HCT116 (cell line): ENCODE data around the gene FBXO5. TPM values are rescaled to one million over a fixed set of nuclear protein-coding genes. Genes with fewer than 3 reads are reported as not detected.

ENCODE experiments used
- ATAC-seq: fragments of 200-7000 bp; cut with Tn5 transposase; 2 replicates; pipeline ENCODE4 v1.9.1; 2020; ENCODE audit warnings: mild to moderate bottlenecking, moderate library complexity
- BruUV-seq: library from RNA; stranded (reverse); fragments of 400-500 nt; replicated peaks from 2 replicates; lab custom pipeline; 2021; lab: Mats Ljungman, UMichigan
- CTCF ChIA-PET: fragments of 300-600 bp; sonication (Branson Sonifier 250); formaldehyde crosslinking; loops from one replicate; lab custom pipeline; 2021; ENCODE audit warnings: antibody characterized with exemption; lab: Charles Lee
- POLR2A ChIA-PET: fragments of 300-600, 350-600 bp; sonication (Branson Sonifier 250); formaldehyde crosslinking; loops from one replicate; lab custom pipeline; 2021; ENCODE audit warnings: antibody characterized with exemption; lab: Charles Lee
- RAD21 ChIA-PET, 2 experiments: fragments of 300-600 bp; sonication (Branson Sonifier 250); formaldehyde crosslinking; loops; one replicate each; lab custom pipeline; 2023; ENCODE audit warnings: low total read pairs in 2 of 2; ENCODE audit not compliant: uncharacterized antibody in 2 of 2, unreplicated experiment in 2 of 2, low non-redundant PET in 1 of 2; lab: Charles Lee
- DNase-seq: peaks from one replicate; pipeline ENCODE4 v3.0.0-alpha.2; 2010; ENCODE audit warnings: low read depth, low spot score
- H2AFZ ChIP-seq: fragments of 200-600 bp; shearing (Covaris generic), sonication (generic); 2 replicates; pipeline ENCODE4 v1.6.1; 2017; ENCODE audit warnings: low read depth, mixed run types, mixed read lengths, antibody characterized with exemption, low read length; ENCODE audit not compliant: poor library complexity, severe bottlenecking
- H3K27ac ChIP-seq: 2 replicates; pipeline ENCODE4 v1.5.1; 2012; ENCODE audit warnings: low read depth, low read length
- H3K27me3 ChIP-seq: fragments of 200-600 bp; sonication (generic); 2 replicates; pipeline ENCODE4 v1.6.1; 2016; ENCODE audit warnings: mixed run types, low read length, mixed read lengths; ENCODE audit not compliant: insufficient read depth
- H3K36me3 ChIP-seq, 2 experiments: fragments of 200-500 bp in 1 of 2; fragments of 200-600 bp in 1 of 2; sonication (Bioruptor generic) in 1 of 2; sonication (generic) in 1 of 2; 2 replicates each; pipeline versions ENCODE4 v1.5.1 to v1.6.1; 2014 to 2016; ENCODE audit warnings: low read length in 2 of 2, inconsistent platforms in 1 of 2, mixed read lengths in 1 of 2, mixed run types in 1 of 2; ENCODE audit not compliant: insufficient read depth in 2 of 2, control insufficient read depth in 1 of 2
- H3K4me1 ChIP-seq, 2 experiments: fragments of 200-600 bp in 1 of 2; sonication (generic) in 1 of 2; 2 replicates each; pipeline versions ENCODE4 v1.5.1 to v1.6.1; 2012 to 2017; ENCODE audit warnings: low read length in 2 of 2, inconsistent platforms in 1 of 2, mild to moderate bottlenecking in 1 of 2, mixed read lengths in 1 of 2, mixed run types in 1 of 2, moderate library complexity in 1 of 2; ENCODE audit not compliant: insufficient read depth in 2 of 2, control insufficient read depth in 1 of 2
- H3K4me2 ChIP-seq: fragments of 200-600 bp; sonication (generic); 2 replicates; pipeline ENCODE4 v1.6.1; 2017; ENCODE audit warnings: mixed run types, low read length, mixed read lengths
- H3K4me3 ChIP-seq, 2 experiments: fragments of 200-600 bp in 1 of 2; sonication (generic) in 1 of 2; replicated peaks in 1 of 2; 2 replicates each; pipeline ENCODE4 v1.5.1; 2011 to 2016; ENCODE audit warnings: low read length in 2 of 2, control low read depth in 1 of 2, low read depth in 1 of 2, mild to moderate bottlenecking in 1 of 2, mixed read lengths in 1 of 2, mixed run types in 1 of 2
- H3K79me2 ChIP-seq: fragments of 200-600 bp; sonication (generic); 2 replicates; pipeline ENCODE4 v1.6.1; 2017; ENCODE audit warnings: mild to moderate bottlenecking, mixed run types, low read length, moderate library complexity, mixed read lengths; ENCODE audit not compliant: insufficient read depth
- H3K9ac ChIP-seq: fragments of 200-600 bp; sonication (generic); 2 replicates; pipeline ENCODE4 v1.6.1; 2016; ENCODE audit warnings: low read length, mixed read lengths
- H3K9me2 ChIP-seq: fragments of 200-600 bp; sonication (generic), shearing (Covaris generic); 2 replicates; pipeline ENCODE4 v1.6.1; 2017; ENCODE audit warnings: mixed run types, mild to moderate bottlenecking, moderate library complexity; ENCODE audit not compliant: insufficient read depth
- H3K9me3 ChIP-seq, 2 experiments: fragments of 200-500 bp in 1 of 2; fragments of 200-600 bp in 1 of 2; sonication (Bioruptor generic) in 1 of 2; sonication (generic) in 1 of 2; 2 replicates each; pipeline ENCODE4 v1.6.1; 2014 to 2017; ENCODE audit warnings: low read length in 2 of 2, mixed read lengths in 2 of 2, inconsistent platforms in 1 of 2, low read depth in 1 of 2, mild to moderate bottlenecking in 1 of 2, mixed run types in 1 of 2, moderate library complexity in 1 of 2; ENCODE audit not compliant: control insufficient read depth in 1 of 2, insufficient read depth in 1 of 2
- H4K20me1 ChIP-seq: fragments of 200-600 bp; sonication (generic), shearing (Covaris generic); 2 replicates; pipeline ENCODE4 v1.6.1; 2017; ENCODE audit warnings: mixed run types, mild to moderate bottlenecking, moderate library complexity; ENCODE audit not compliant: insufficient read depth
- CTCF ChIP-seq, 3 experiments: fragments of 200-600 bp in 1 of 3; sonication (generic) in 1 of 3; IDR thresholded peaks in 2 of 3; conservative IDR thresholded peaks in 1 of 3; 2 replicates each; pipeline ENCODE4 v1.5.1; 2012 to 2017; ENCODE audit warnings: low read depth in 2 of 3, low read length in 2 of 3, antibody characterized with exemption in 1 of 3, borderline replicate concordance in 1 of 3, control low read depth in 1 of 3, mild to moderate bottlenecking in 1 of 3, mixed read lengths in 1 of 3, mixed run types in 1 of 3, moderate library complexity in 1 of 3; ENCODE audit not compliant: insufficient read depth in 1 of 3
- EGR1 ChIP-seq: IDR thresholded peaks from 2 replicates; pipeline ENCODE4 v1.6.1; 2012; ENCODE audit warnings: low read depth
- ELF1 ChIP-seq: IDR thresholded peaks from 2 replicates; pipeline ENCODE4 v1.6.1; 2012; ENCODE audit warnings: low read depth, borderline replicate concordance
- EZH2 ChIP-seq: fragments of 200-600 bp; sonication (generic); IDR thresholded peaks from 2 replicates; pipeline ENCODE4 v1.6.1; 2017; ENCODE audit warnings: antibody characterized with exemption, mixed run types
- FOSL1 ChIP-seq: IDR thresholded peaks from 2 replicates; pipeline ENCODE4 v1.6.1; 2012; ENCODE audit warnings: low read depth
- JUND ChIP-seq: IDR thresholded peaks from 2 replicates; pipeline ENCODE4 v1.6.1; 2012
- POLR2AphosphoS5 ChIP-seq: IDR thresholded peaks from 2 replicates; pipeline ENCODE4 v1.6.1; 2011; ENCODE audit warnings: mild to moderate bottlenecking, low read depth, low read length, moderate library complexity
- RAD21 ChIP-seq: IDR thresholded peaks from 2 replicates; pipeline ENCODE4 v1.6.1; 2012; ENCODE audit warnings: low read depth, mild to moderate bottlenecking
- SIN3A ChIP-seq: IDR thresholded peaks from 2 replicates; pipeline ENCODE4 v1.6.1; 2012; ENCODE audit warnings: low read depth
- SP1 ChIP-seq: IDR thresholded peaks from 2 replicates; pipeline ENCODE4 v1.6.1; 2012; ENCODE audit warnings: low read depth
- SRF ChIP-seq: IDR thresholded peaks from 2 replicates; pipeline ENCODE4 v1.6.1; 2012; ENCODE audit warnings: low read depth
- TCF7L2 ChIP-seq: IDR thresholded peaks from 2 replicates; pipeline ENCODE4 v1.7.0; 2011; ENCODE audit warnings: borderline replicate concordance, inconsistent platforms; ENCODE audit not compliant: insufficient read depth, insufficient read length; ENCODE audit errors: extremely low read depth
- YY1 ChIP-seq: IDR thresholded peaks from 2 replicates; pipeline ENCODE4 v1.6.1; 2011; ENCODE audit warnings: low read length, low read depth, moderate library complexity, mild to moderate bottlenecking; ENCODE audit not compliant: insufficient replicate concordance; ENCODE audit errors: extremely low read depth
- ZFX ChIP-seq: fragments of 450-650 bp; IDR thresholded peaks from 2 replicates; pipeline ENCODE4 v1.6.1; 2017
- ZNF274 ChIP-seq: fragments of 200-500 bp; sonication (Bioruptor generic); IDR thresholded peaks from 2 replicates; pipeline ENCODE4 v1.6.1; 2014; ENCODE audit warnings: mild to moderate bottlenecking, low read depth, low read length, inconsistent platforms
- intact Hi-C: fragments of 100-400 bp; cut with micrococcal nuclease; formaldehyde crosslinking; loops from 2 replicates; pipeline ENCODE4 v1.10.0; 2022
- total RNA-seq: library from RNA; stranded (reverse); gene quantifications from one replicate; pipeline ENCODE4 v1.2.1, GENCODE V29; 2021; ENCODE audit not compliant: unreplicated experiment

FBXO5 gene
- total RNA-seq, 1 experiment from 2014 or later, result 38.9 TPM

GRCh38 chr6:153024709-153025017, 41.8 kb upstream of the FBXO5 start:
- POLR2A ChIA-PET, result no interaction called here

GRCh38 chr6:153023977-153024708, 41.3 kb upstream of the FBXO5 start:
- H3K4me2 ChIP-seq, result no peak overlapping the region
- peak; percentile 99 for ATAC-seq
- CTCF ChIA-PET, result interaction anchor here (0.6 to 0.8 kb wide), 2 partner anchors 23 to 70 kb away, joined by 3 read pairs; no protein-coding TSS in a partner anchor
- no peaks in the 10 kb centered on the region for H3K9me2 ChIP-seq
- RAD21 ChIA-PET, result no interaction called here
- POLR2A ChIA-PET, result no interaction called here
- no peak overlapping the region for H2AFZ ChIP-seq
- H3K4me1 ChIP-seq, result no peaks in the 10 kb centered on the region
- H3K79me2 ChIP-seq, result no peaks in the 10 kb centered on the region
- H3K4me3 ChIP-seq, result no peak overlapping the region
- intact Hi-C loops, result loop anchor here (1.0 to 5.0 kb wide), 3 partner anchors 70 to 277 kb away; no protein-coding TSS in a partner anchor
- H3K9ac ChIP-seq, result no peak overlapping the region
- H3K9me3 ChIP-seq, result no peaks in the 10 kb centered on the region
- BruUV-seq, result no TSS peak
- H3K36me3 ChIP-seq, result no peaks in the 10 kb centered on the region
- H4K20me1 ChIP-seq, result no peaks in the 10 kb centered on the region
- no peak overlapping the region for H3K27ac ChIP-seq
- peak; percentile 51 for DNase-seq
- no peaks in the 10 kb centered on the region for H3K27me3 ChIP-seq
- no peak for TF ChIP-seq ZNF274
- peak; percentile 80 for TF ChIP-seq RAD21
- no peak for TF ChIP-seq JUND
- peak; percentile 56 to 87 (median 73) for TF ChIP-seq CTCF (IDR thresholded peaks at IDR 0.05 in 2 of 3, conservative IDR thresholded peaks at IDR 0.05 in 1 of 3; ENCODE audit: borderline replicate concordance in 1 of 3, insufficient read depth in 1 of 3, low read depth in 2 of 3, low read length in 2 of 3)
- TF ChIP-seq EZH2, result no peak
- TF ChIP-seq SIN3A, result no peak
- no peak for TF ChIP-seq SP1
- TF ChIP-seq YY1, result no peak
- TF ChIP-seq TCF7L2, result peak; percentile 53
- TF ChIP-seq ELF1, result no peak
- no peak for TF ChIP-seq FOSL1
- no peak for TF ChIP-seq SRF

More at GRCh38 chr6:153024709-153025017, 41.8 kb upstream of the FBXO5 start:
- Histone ChIP-seq H2AFZ (no peak overlapping the region), H3K36me3 (no peaks in the 10 kb centered on the region), H3K27me3 (no peaks in the 10 kb centered on the region), H3K27ac (no peak overlapping the region), H3K9ac (no peak overlapping the region), H3K4me1 (no peaks in the 10 kb centered on the region), H3K9me2 (no peaks in the 10 kb centered on the region), H3K9me3 (no peaks in the 10 kb centered on the region), H3K4me2 (no peak overlapping the region), H4K20me1 (no peaks in the 10 kb centered on the region), H3K79me2 (no peaks in the 10 kb centered on the region), H3K4me3 (no peak overlapping the region)
- DNase-seq, result no peak
- intact Hi-C loops, result loop anchor here (1.0 to 5.0 kb wide), 3 partner anchors 70 to 277 kb away; no protein-coding TSS in a partner anchor
- no peak for TF ChIP-seq ZNF274
- TF ChIP-seq POLR2AphosphoS5, result no peak
- no peak for TF ChIP-seq EZH2
- no peak for TF ChIP-seq SP1
- no peak for TF ChIP-seq EGR1
- no peak for TF ChIP-seq SIN3A
- TF ChIP-seq ZFX, result no peak
- no peak; the same call in 1 of the 2 replicates for ATAC-seq
- no TSS peak for BruUV-seq
- CTCF ChIA-PET, result interaction anchor here (0.6 to 0.8 kb wide), 2 partner anchors 24 to 70 kb away, joined by 3 read pairs; no protein-coding TSS in a partner anchor
- RAD21 ChIA-PET, result no interaction called here
